GM21423 (cell line): ENCODE results near the gene OR10A3.

Source experiments
- ATAC-seq: cut with Tn5 transposase; IDR thresholded peaks from one replicate; pipeline ENCODE4 v1.9.1; 2021; ENCODE audit warnings: mild to moderate bottlenecking, moderate library complexity; ENCODE audit not compliant: unreplicated experiment

The OR10A3 gene

DNA sequence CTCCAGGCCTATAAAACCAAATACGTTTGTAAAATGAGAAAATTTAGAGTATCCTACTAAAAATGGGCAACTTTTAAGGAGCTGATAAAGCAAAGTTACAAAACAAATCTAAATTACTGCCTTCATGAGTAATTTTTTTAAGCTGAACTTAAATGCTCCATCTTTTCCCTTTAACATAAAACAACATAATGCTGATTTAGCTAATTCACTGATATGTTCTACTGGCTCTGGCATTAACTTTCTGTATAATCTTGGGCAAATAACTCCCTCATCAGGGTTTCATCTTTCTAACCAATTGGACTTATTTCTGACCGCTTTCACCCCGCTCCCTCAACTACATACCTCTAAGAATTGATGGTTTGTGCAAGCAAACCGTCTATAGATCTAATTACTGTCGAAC, 362 bp downstream of the OR10A3 start:
- ATAC-seq: no peak

DNA sequence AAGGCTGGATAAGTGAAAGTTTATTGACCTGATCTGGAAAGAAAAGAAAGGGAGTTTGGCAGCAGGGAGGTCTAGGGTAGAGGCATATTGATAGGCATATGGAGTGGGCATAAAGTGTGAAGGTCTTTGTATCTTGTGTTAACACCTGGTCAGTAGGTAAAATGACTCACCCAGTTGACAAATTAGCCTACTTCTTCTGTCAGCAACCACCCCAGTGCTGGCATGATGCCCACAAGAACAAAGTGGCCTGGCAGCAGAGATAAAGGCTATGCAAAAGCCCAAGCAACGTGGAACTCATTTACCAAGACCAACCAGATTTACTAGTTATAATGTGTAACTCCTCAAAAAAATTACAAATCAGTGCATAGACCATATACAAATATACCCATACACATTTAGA, 4.9 kb downstream of the OR10A3 start:
- ATAC-seq: no peak

DNA sequence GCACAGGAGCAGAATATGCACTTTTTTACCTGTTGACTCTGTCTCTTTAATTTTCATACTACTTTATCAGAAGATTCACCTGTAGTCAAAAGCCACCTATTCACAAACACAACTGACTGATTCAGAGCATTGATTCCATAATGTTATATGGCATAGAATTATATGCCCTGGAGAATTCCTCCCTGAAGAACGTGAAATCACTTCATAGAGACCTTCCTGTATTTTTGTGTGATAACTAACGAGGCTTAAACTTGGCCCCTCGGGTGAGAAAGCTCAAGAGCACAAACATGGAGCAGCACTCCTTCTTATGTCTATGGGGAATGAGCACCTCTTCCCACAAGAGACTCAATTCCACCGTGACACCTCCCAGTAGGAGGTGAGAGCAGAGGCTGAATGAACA, 10.3 kb downstream of the OR10A3 start, which contains the start of gene OR10A6:
Gene OR10A6, minus strand, starts transcription at position 101 of the 400 bp plus-strand sequence. CDS start 2,606 bp downstream, outside the sequence.
- ATAC-seq: no peak

DNA sequence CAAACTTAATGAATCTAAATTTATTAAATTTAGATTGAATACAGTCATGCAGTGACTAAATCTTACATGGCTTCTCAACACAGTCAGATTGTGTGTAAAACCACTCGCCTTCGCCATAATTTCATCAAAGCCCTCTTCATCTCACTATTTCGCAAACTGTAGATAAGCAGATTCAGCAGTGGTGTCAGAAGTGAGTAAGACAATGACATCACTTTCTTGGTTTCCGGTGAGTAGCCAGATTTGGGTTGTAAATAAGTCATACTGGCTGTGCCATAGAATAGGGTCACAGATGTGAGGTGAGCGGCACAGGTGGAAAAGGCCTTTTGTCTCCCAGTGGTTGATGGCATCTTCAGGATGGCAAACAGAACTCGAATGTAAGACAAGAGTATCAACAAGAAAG, 13.9 kb downstream of the OR10A3 start:
- ATAC-seq: no peak

DNA sequence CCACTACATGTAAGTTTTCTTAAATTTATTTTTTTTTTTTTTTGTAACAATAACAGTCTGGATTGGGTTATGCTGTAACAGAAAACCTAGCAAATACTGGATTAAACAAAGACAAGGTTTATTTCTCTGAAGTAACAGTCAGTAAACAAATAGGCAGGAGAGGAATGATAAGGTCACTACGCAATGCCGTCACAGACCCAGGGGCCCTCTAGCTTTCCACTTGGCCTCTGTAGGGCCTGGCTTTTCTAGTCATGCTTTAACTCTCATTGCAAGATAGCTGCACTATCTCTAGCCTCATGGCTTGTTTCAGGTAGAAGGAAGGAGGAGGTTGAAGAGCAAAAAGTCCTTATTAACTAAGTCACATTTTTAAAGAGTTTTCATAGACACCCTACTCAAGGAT, 17.0 kb downstream of the OR10A3 start:
- no peak for ATAC-seq

DNA sequence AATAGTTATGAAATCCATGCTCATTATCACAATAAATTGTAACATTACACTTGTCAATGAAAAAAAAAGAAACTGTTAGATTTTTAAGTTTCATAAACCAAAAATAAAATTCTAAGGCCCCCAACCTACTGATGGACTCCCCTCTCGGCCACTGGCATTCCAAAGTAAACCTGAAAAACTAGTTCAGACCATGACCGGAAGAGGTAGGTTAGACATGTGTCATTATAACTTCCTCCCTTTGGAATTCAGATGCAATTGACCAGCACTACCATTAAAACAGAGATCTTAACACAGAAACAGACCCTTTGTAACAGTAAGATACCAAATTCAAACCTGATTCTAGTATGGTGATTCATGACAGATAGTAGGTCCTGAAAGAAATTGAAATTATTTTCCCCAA, 23.4 kb downstream of the OR10A3 start:
- ATAC-seq: no peak

DNA sequence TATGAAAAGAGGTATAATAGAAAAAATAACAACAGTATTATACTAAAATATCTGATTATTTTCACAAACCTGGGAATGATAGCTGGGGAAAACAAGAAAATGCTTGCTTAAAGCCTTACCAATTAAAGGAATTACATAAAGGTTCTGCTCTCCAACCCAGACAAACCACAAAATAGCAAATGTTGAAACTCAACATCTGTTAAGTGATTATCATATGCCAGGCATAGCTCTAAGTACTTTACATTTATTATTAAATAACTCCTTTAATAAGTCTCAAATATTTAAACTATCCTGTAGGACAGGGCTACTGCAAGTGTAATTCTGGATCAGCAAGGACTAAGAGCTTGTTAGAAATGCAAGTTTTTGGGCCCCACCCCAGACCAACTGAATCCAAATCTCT, 30.5 kb downstream of the OR10A3 start:
- no peak for ATAC-seq

DNA sequence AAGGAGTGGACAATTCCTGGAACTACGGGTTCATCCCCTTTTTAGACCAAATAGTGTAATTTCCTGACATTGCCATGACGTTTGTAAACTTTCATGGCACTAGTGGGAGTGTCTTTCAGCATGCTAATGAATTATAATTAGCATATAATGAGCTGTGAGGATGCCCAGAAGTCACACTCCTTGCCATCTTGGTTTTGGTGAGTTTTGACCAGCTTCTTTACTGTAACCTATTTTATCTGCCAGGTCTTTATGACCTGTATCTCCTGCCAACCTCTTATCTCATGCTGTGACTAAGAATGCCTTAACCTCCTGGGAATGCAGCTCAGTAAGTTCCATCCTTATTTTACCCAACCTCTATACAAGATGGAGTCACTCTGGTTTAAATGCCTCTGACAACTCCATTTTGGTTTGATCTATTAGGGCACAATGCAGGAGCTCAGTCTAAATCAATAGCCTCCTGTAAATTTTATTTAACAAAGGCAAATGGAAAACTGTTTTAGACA, 31.2 kb downstream of the OR10A3 start:
- ATAC-seq: no peak

DNA sequence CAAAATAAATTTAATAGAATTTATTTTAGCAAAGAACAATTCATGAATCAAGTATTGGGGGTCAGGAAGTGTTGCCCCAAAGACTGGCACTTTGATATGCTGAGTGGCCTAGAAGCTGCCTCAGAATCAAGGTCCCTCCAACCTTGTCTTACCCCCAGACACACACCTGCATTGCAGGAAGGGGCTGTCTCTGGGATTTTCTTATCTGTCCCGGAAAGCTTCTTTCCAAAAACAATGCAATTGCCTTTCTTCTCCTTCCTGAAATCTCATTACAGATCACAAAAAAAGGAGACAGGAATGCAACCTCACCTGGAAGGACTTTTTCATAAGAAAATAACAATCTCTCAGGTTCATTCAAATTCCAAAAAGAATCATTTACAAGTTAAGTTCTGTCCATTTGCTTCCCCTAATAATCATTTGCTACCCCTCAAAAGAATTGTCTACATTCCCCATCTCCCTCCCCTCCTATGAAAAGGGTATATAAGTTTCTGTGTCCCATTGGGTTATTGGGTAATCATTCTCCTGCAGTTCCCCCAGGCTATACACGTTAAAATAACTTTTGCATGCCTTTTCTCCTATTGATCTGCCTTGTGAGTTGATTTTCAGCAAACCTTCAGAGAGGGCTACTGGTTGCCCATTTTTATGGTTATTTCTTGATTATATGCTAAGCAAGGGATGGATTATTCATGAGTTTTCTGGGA, 31.8 kb downstream of the OR10A3 start:
- no peak for ATAC-seq

DNA sequence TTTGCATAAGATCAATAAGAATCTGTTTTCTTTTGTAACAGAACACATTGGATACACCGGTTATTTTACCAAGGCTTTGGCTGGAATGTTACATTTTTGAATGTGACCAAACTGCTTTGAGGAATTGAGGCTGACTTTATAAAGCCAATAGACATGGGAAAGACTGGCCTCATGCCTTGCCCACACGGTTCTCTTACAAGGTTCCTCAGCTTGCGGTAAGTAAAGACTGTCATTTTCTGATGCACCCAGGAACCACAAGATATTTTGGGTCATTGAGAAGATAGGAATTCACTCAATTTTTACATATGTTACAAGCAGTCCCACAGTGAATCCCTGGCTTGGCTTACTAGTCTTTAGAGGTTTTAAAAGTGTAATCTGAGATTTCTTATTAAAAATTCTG, 34.4 kb downstream of the OR10A3 start:
- no peak for ATAC-seq

DNA sequence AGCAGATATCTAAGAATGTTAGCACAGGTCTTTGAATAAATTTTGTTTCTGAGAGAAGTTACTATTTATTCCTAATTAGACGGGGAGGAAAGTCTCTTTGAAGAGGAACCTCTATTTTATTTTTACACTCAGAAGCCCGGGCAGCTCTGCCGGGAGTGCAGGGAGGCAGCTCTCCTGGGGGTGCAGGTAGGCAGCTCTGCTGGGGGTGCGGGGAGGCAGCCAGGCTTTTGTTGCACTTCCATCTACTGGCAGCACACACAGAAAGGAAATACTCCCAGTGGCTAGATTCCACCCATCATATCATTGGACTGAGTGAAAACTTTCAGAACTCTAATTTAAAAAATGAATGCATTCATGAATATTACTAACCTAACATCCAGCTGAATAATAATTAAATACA, 35.0 kb downstream of the OR10A3 start:
- no peak for ATAC-seq

DNA sequence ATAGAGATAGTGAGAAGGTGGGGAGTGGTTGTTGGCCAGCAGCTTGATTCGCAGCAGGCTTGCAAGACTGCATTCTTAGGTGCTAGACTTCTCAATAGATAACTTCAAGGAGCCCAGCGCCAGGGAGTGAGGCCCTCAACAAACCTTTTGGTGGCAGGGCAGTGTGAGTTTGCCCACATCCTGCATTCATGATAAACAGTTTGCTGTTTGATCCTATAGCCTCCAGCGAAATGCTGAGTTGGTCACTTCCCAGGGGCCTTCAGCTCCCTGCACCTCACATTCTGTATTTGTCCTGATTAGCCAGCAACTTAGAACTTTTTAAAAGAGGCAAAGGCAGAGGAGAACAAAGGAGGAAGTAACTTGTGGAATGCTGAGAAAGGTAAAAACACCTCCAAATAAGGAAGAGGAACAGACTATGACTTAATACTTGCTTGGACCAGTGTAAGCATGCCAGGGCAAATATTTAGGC, 35.5 kb downstream of the OR10A3 start:
- no peak for ATAC-seq

DNA sequence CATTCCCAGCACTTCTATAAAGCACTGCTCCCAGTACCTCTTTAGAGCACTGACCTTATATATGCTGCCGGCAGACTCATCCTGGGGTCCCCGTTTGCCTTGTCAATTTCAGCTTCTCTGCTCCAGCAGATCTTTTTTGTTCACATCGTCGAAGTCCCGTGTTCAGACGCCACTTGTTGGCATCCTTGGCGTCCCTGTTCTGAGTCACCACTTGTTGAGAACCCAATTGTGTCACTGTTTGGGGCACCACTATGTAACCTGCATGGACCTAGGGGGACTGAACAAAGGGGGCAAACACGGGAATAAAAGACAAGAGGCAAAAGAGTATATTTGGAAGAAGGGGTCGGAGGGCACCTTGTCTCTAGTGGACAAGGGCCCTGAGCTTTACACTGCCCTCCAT, 36.0 kb downstream of the OR10A3 start:
- no peak for ATAC-seq

DNA sequence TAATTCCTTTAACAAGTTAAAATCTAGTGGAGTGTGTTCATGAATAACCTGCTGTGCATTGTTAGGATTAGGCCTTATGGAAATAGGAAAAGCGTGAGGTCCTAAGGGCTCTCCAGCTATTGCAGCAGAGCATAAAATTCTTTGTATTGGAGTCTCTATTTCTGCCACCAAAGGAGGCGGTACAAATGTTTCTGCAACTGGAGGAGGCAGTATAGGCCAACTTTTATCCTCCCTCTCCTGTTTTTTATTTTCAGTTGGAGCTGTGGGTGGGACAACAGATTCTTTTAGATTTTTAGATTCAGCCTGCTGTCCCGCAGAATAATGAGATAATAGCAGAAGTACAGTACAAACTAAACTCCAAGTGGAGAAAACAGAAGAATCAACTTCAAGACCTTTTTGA, 36.6 kb downstream of the OR10A3 start:
- ATAC-seq: no peak

DNA sequence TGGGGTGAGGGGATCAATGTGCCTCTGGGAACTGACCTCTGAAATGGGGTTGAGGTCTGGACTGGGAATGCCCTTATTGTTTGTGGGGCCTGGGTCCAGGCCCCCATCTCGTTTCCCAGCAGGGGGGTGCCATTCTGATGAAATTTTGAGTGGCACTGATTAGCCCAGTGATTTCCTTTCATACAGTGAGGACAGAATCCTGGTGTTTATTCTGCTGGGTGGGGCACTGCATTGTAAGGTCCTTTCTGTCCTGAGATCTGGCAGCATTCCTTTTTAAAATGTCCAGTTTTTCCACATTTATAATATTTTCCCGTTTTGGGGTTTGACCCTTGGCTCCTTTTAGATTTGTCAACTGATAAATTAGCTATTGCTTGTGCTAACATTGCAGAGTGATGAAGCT, 37.6 kb downstream of the OR10A3 start:
- ATAC-seq: no peak

DNA sequence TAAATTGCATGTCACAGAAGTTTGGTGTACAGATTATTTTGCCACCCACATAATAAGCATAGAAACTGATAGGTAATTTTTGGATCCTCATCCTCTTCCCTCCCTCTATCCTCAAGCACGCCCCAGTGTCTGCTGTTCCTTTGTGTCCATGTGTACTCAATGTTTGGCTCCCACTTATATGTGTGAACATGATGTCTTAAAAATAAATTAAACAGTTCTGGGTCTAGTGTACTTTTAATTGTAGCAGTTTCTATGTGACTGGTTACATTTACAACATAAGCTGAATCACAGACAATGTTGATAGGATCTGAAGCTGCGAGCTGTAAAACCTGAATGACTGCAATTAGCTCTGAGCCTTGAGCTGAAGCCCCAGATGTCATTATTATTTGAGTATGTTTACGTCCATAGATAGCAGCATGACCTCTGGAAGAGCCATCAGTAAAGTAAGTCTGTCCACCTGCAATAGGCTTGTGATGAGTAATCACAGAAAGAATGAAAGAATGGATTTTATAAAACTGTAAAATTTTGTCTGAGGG, 40.1 kb downstream of the OR10A3 start:
- no peak for ATAC-seq

DNA sequence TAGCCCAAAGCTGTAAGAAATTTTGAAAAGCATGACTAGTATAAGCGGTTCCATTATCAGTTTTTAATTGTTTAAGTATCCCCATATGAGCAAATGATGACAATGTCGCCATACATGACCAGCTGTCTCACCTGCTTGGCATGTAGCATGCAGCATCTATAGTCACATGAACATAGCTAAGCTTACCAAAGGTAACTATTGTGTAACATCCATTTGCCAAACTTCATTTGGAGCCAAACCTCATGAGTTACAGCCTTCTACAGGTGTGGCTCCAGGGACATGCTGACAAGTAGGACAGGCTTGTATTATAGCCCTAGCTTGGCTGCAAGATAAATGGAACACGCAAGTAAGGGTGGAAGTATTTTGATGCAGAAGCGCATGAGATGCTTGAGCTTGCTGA, 40.8 kb downstream of the OR10A3 start:
- no peak for ATAC-seq

DNA sequence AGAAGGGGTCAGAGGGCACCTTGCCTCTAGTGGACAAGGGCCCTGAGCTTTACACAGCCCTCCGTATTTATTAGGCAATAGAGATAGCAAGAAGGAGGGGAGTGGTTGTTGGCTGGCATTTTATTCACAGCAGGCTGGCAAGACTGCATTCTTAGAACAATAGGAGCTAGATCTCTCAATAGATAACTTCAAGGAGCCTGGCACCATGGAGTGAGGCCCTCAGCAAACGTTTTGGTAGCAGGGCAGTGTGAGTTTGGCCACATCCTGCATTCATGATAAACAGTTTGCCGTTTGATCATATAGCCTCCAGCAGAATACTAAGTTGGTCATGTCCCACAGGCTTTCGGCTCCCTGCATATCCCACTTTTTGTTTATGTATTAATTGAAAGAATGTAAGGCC, 42.1 kb downstream of the OR10A3 start:
- no peak for ATAC-seq

DNA sequence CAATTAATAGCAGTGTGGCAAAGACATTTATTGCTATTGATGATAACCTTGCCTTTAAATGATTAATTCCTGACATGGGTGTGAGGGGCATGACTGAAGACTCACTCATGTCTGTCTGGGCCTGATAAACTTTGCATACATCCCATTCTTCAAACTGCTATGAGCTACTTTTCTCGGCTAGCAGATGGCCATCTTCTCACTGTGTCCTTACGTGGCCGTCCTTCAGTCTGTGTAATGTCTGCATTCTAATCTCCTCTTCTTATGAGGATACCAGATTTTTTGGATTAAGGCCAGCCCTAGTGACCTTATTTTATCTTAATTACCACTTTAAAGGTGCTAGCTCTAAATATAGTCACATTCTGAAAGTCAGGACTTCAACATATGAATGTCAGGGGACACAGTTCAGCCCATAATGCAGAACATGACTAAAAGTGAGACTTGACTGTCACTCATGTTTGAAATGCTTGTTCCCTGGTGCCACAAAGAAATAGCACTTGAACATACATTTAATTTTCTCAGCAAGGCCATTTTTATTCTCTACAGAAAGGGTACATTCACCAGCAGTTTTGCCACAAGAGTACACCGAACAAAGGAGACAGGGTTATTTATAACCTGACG, 42.7 kb downstream of the OR10A3 start:
- no peak for ATAC-seq

DNA sequence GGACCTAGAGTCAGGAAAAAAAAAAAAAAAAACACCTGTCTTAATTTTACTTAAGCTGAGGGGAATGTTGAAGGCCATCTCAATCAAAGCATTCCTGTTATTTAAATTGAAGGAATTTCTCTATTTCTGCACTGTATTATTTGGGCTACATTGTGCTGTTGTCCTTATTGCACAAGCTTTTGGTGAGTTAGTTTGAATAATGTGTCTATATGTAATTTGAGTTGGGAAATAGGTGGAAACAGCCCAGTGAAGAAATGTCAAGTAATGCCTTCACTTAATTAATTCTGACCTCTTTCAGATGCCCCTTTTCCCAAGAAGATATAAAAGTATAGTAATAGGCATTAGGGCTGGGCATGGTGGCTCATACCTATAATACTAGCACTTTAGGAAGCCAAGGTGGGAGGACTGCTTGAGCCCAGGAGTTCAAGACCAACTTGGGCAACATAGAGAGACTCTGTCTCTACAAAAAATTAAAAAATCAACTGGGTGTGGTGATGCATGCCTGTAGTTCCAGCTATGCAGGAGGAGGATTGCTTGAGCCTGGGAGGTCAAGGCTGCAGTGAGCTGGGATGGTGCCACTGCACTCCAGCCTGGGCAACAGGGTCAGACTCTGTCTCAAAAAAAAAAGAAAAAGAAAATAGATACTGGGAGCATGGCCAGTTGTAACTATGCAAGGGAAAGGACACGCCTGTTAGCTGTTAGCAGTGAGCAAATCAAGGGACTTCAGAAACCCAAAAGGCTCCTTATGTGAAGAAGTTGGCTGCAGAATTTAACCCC, 45.3 kb downstream of the OR10A3 start:
- ATAC-seq: no peak

DNA sequence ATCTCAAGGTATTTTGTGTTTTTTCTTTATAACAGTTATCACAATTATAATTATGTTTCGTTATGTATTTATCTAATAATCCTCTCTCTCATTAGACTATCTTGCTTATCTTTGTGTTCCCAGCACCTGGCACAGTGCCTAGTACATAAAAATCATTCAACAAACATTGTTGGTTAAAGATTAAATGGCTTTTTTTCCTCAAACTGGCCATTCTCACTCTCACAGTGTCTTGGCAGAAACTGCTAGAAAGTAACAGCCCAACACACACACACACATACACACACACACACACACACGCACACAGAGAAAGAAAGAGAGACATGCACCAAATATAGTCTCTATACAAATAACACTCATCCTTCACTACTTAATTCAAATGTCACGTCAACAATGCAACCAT, 47.3 kb downstream of the OR10A3 start:
- ATAC-seq: no peak

DNA sequence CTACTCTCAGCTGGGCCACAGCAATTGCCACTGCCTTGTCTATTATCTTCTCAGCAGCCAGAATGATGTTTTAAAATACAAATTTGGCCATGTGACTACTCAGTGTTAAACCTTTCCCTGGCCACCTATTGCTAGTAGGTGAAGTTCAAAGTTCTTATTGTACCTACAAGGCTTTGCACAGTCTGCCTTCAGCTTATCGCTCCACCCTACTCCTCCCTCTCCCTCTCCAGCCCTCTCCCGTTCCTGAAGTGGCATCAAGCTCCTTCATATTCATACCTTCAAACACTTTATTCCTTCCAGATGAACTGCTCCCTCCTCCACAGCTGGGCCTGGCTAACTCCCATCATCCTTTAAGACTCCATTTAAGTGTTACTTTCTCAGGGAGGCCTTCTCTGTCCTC, 47.7 kb downstream of the OR10A3 start:
- ATAC-seq: no peak
